GM19452 (cell line): ENCODE results near the gene SGSM2.

Experiments
- ATAC-seq: cut with Tn5 transposase; IDR thresholded peaks from one replicate; pipeline ENCODE4 v1.9.1; 2021; ENCODE audit not compliant: unreplicated experiment

SGSM2 gene

GRCh38 chr17:2335726-2336214 lies 1.5 kb upstream of the SGSM2 start:
- no peak for ATAC-seq

- ATAC-seq: peak; percentile 80
These were observed 968 bp upstream of the SGSM2 start, which contains the start of gene TSR1 for GRCh38 chr17:2336215-2336851. Gene TSR1, minus strand, starts transcription at chr17:2336457. Its CDS starts 30 bp downstream, at chr17:2336427.

- no peak for ATAC-seq
These were observed 428 bp downstream of the SGSM2 start for GRCh38 chr17:2337544-2338314.

- no peak for ATAC-seq
These were observed 985 bp downstream of the SGSM2 start for GRCh38 chr17:2338315-2338657.

- no peak for ATAC-seq
These were observed 6.1 kb downstream of the SGSM2 start for GRCh38 chr17:2343421-2343820.

- ATAC-seq: no peak
These were observed 7.2 kb downstream of the SGSM2 start for GRCh38 chr17:2344528-2344927.

- ATAC-seq: no peak
These were observed 9.2 kb downstream of the SGSM2 start for GRCh38 chr17:2346475-2346874.

- ATAC-seq: no peak
These were observed 10.7 kb downstream of the SGSM2 start for GRCh38 chr17:2347805-2348685.

- ATAC-seq: no peak
These were observed 14.0 kb downstream of the SGSM2 start for GRCh38 chr17:2351269-2351668.

- no peak for ATAC-seq
These were observed 17.0 kb downstream of the SGSM2 start for GRCh38 chr17:2354311-2354710.

- no peak for ATAC-seq
These were observed 19.9 kb downstream of the SGSM2 start for GRCh38 chr17:2357237-2357636.

- ATAC-seq: no peak
These were observed 20.7 kb downstream of the SGSM2 start for GRCh38 chr17:2357931-2358434.

GRCh38 chr17:2361010-2361760 lies 23.9 kb downstream of the SGSM2 start:
- no peak for ATAC-seq

- ATAC-seq: no peak
These were observed 24.7 kb downstream of the SGSM2 start for GRCh38 chr17:2362016-2362415.

GRCh38 chr17:2362416-2362815 lies 25.1 kb downstream of the SGSM2 start:
- no peak for ATAC-seq

GRCh38 chr17:2362881-2363280 lies 25.6 kb downstream of the SGSM2 start:
- ATAC-seq: no peak

- no peak for ATAC-seq
These were observed 26.0 kb downstream of the SGSM2 start for GRCh38 chr17:2363318-2363717.

GRCh38 chr17:2363851-2364762 lies 26.8 kb downstream of the SGSM2 start:
- ATAC-seq: no peak

- ATAC-seq: no peak
These were observed 27.4 kb downstream of the SGSM2 start for GRCh38 chr17:2364763-2365116.

- ATAC-seq: no peak
These were observed 27.8 kb downstream of the SGSM2 start for GRCh38 chr17:2365132-2365531.
